ENCODE results near the gene ENO1. TPM values are rescaled to one million over a fixed set of nuclear protein-coding genes. Genes with fewer than 3 reads are reported as not detected.
A peak's percentile ranks its signal among the peaks of the same experiment; 100 is the strongest.

Gene ENO1
- total and polyA plus RNA-seq, 2 of the 8 experiments (the other 6 are each of a cell fraction or from before 2014, with no cell fraction given), result 1,763 to 2,117 TPM

DNA sequence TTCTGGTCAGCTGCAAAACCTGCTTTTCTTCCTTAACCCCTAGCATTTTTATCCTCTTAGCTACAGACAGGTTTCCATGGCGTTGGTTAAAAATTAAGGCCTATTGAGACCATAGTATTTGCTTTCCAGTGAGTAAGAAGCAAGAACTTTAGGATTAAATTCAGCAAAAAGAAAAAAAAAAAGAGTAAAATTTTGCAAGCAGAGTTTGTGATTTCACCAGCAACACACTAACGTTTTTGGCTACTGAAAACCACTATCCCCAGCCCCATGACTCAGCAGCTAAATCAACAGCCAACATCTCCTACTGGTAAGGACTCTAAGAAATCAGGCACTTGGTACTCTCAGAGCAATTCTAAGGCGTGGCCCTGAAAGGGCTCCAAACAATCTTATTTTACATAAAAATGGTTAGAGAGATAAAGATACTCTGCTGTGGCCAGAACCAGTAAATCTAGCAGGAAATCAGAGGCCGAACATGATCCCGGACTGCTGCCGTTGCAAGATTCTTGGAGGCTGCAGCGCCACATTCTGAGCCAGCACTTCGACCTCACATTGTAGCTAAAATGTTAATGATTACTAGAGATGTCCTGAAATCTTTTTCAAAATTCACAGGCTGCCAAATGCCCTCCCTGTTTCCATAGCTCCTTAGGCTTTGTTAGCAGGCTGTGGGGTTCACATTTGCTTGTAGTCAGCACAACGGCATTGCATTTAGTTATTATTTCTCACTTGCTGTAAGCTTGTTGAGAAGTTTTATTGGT is 1.6 kb upstream of the ENO1 start:
- no peaks in the 10 kb centered on the region for H3K27me3 ChIP-seq (replicated peaks in 1 of 4; ENCODE audit: control insufficient read depth in 3 of 4, extremely low read depth in 1 of 4, insufficient read depth in 3 of 4, low read length in 3 of 4)
- H2AK5ac ChIP-seq (ENCODE audit: low read depth, low read length), result no peak overlapping the region
- no peak overlapping the region for H4K8ac ChIP-seq (ENCODE audit: extremely low read depth, insufficient read depth, low read length)
- peaks cover 24 to 37% of the 10 kb centered on the region in 2 experiments for H3K79me2 ChIP-seq (ENCODE audit: control insufficient read depth in 1 of 2, insufficient read depth in 2 of 2, low read length in 2 of 2)
- peaks cover 0 to 14% (median 8%) of the 10 kb centered on the region in 4 experiments; a peak in 5 of 7 replicates for H3K4me1 ChIP-seq (replicated peaks in 1 of 4; ENCODE audit: control insufficient read depth in 3 of 4, insufficient read depth in 4 of 4, low read length in 3 of 4)
- no peak overlapping the region; the same call in 1 of the 2 replicates for H2BK5ac ChIP-seq (ENCODE audit: low read depth, low read length)
- H3K23me2 ChIP-seq (ENCODE audit: low read depth, low read length), result peaks cover 2% of the 10 kb centered on the region; the same call in 1 of the 2 replicates
- H2BK20ac ChIP-seq (ENCODE audit: low read length), result no peak overlapping the region
- no peak overlapping the region for H3K14ac ChIP-seq (ENCODE audit: insufficient read length)
- no peak for DNase-seq (ENCODE audit: low read depth in 1 of 2, low spot score in 2 of 2)
- H3K4ac ChIP-seq (replicated peaks; ENCODE audit: insufficient read length, low read depth, low read length), result no peak overlapping the region
- H4K5ac ChIP-seq (ENCODE audit: insufficient read length, low read depth, low read length), result no peak overlapping the region
- ChIA-PET CTCF (ENCODE audit: partially characterized antibody) (interaction anchor here (0.7 to 9.0 kb wide), 8 partner anchors 12 to 125 kb away, joined by 3 to 59 read pairs (median 6); no protein-coding TSS in a partner anchor), POLR2A (ENCODE audit: partially characterized antibody) (interaction anchor here (1.1 to 29.3 kb wide), 8 partner anchors 15 to 370 kb away, joined by 3 to 880 read pairs (median 4); no protein-coding TSS in a partner anchor)
- H3K9me3 ChIP-seq (ENCODE audit: insufficient read depth in 2 of 2, low read depth in 1 of 2, low read length in 1 of 2), result no peaks in the 10 kb centered on the region
- no peaks in the 10 kb centered on the region; the same call in 1 of the 2 replicates for H3K79me1 ChIP-seq (ENCODE audit: low read depth, low read length)
- no peak overlapping the region for H3K23ac ChIP-seq (ENCODE audit: insufficient read length)
- H3K4me2 ChIP-seq (ENCODE audit: insufficient read depth in 1 of 2, low read depth in 2 of 2, low read length in 2 of 2), result peak overlapping the region; percentile 10 to 54
- H3K9ac ChIP-seq (replicated peaks in 1 of 4; ENCODE audit: extremely low read depth in 1 of 4, low read depth in 3 of 4, low read length in 3 of 4), result no peak overlapping the region
- peak overlapping the region in 1 of 4 experiments; percentile 92; a peak in 2 of 8 replicates for H3K4me3 ChIP-seq (ENCODE audit: extremely low read depth in 1 of 4, insufficient read depth in 2 of 4, low read depth in 3 of 4, low read length in 4 of 4)
- H2BK120ac ChIP-seq (replicated peaks; ENCODE audit: low read depth, low read length), result no peak overlapping the region
- H3K27ac ChIP-seq (ENCODE audit: low read depth, low read length), result no peak overlapping the region
- peaks cover 7 to 24% (median 10%) of the 10 kb centered on the region in 4 experiments; a peak in 6 of 8 replicates for H3K36me3 ChIP-seq (ENCODE audit: control insufficient read depth in 2 of 4, insufficient read depth in 4 of 4, low read length in 3 of 4)
- H2BK15ac ChIP-seq (ENCODE audit: low read length), result no peak overlapping the region
- WGBS, 2 experiments (ENCODE audit: extremely low coverage in 1 of 2, insufficient coverage in 1 of 2, insufficient read length in 1 of 2, insufficient replicate concordance in 2 of 2, low coverage in 1 of 2, low lambda C conversion rate in 2 of 2, missing lambda C conversion rate in 1 of 2), result 42% methylated on average over 9 of the region's 9 CpGs; no CpG with 5 or more reads in 1 of the 2 experiments
- no peak overlapping the region for H2AFZ ChIP-seq (ENCODE audit: low read length)
- peak overlapping the region; percentile 26; the same call in 1 of the 2 replicates for H3K18ac ChIP-seq (ENCODE audit: extremely low read depth, low read length)
- no peak overlapping the region for H3K56ac ChIP-seq (replicated peaks; ENCODE audit: insufficient read length, low read depth, low read length)
- peak overlapping the region; percentile 18; the same call in 1 of the 2 replicates for H2BK12ac ChIP-seq (ENCODE audit: low read depth, low read length)
- peak; percentile 90 for TF ChIP-seq BACH1 (IDR thresholded peaks at IDR 0.05; ENCODE audit: low read length)
- no peak for TF ChIP-seq YY1 (IDR thresholded peaks at IDR 0.05; ENCODE audit: low read depth, low read length)
- TF ChIP-seq MAFK (IDR thresholded peaks at IDR 0.05; ENCODE audit: low read depth, low read length), result peak; percentile 86
- FAIRE-seq, result no peak
- peak overlapping the region; percentile 19 for H4K91ac ChIP-seq (replicated peaks; ENCODE audit: insufficient read length, low read length)
- H4K20me1 ChIP-seq (replicated peaks in 1 of 2; ENCODE audit: control insufficient read depth in 1 of 2, insufficient read depth in 2 of 2, low read length in 2 of 2), result peaks cover 8 to 11% of the 10 kb centered on the region in 2 experiments

All from H1 (cell line).